Spinal cord (tissue), 10 donors: ENCODE data around the gene LMF1. TPM values are rescaled to one million over a fixed set of nuclear protein-coding genes. Genes with fewer than 3 reads are reported as not detected.

Source experiments
- DNase-seq, 6 donors: peaks; one replicate each; pipeline versions ENCODE4 v3.0.0 to v3.0.0-alpha.2; 2013 to 2015; ENCODE audit warnings: low spot score in 6 of 6, low read depth in 4 of 6
- H3K27ac ChIP-seq: one replicate; pipeline ENCODE4 v1.5.1; 2013; ENCODE audit warnings: low read depth, low read length, control low read depth
- H3K27me3 ChIP-seq: one replicate; pipeline ENCODE4 v1.6.1; 2013; ENCODE audit warnings: low read length; ENCODE audit not compliant: control insufficient read depth, insufficient read depth
- H3K36me3 ChIP-seq: one replicate; pipeline ENCODE4 v1.6.1; 2013; ENCODE audit warnings: low read length; ENCODE audit not compliant: control insufficient read depth, insufficient read depth
- H3K4me1 ChIP-seq: one replicate; pipeline ENCODE4 v1.6.1; 2013; ENCODE audit warnings: low read length; ENCODE audit not compliant: control insufficient read depth, insufficient read depth
- H3K4me3 ChIP-seq: one replicate; pipeline ENCODE4 v1.5.1; 2013; ENCODE audit warnings: low read depth, low read length, control low read depth
- H3K9me3 ChIP-seq: one replicate; pipeline ENCODE4 v1.6.1; 2013; ENCODE audit warnings: low read length; ENCODE audit not compliant: control insufficient read depth, insufficient read depth
- WGBS: methylation state at CpG from one replicate; pipeline ENCODE4 v1.1.5; 2013; ENCODE audit warnings: missing lambda C conversion rate; ENCODE audit not compliant: insufficient coverage; 5-methylcytosine and 5-hydroxymethylcytosine counted together
- long read RNA-seq, 4 donors: transcript quantifications; one replicate each; lab custom pipeline, GENCODE V29; 2026
- polyA plus RNA-seq, 2 donors: library from polyadenylated mRNA; unstranded; fragments of 120-200 nt; gene quantifications; one replicate each; pipeline ENCODE4 v1.2.1, GENCODE V29; 2013; ENCODE audit not compliant: insufficient read length in 2 of 2
- total RNA-seq, 2 donors: library from RNA; depleted of rRNA in 1 of 2; stranded (reverse); fragments of 120-200 nt in 1 of 2; fragments of >200 nt in 1 of 2; gene quantifications; one replicate each; pipeline versions ENCODE4 v1.2.3 to v1.2.4, GENCODE V29; 2013 to 2014
- donor health status: healthy.

The LMF1 gene
- total RNA-seq (10 to 100 TPM; 15.1 to 18.1 TPM), polyA plus RNA-seq (10 to 100 TPM; 28.0 to 37.5 TPM)
- long read RNA-seq, donor 1, transcript LMF1-212 (10 exons, 1,603 nt), result major isoform, 6 of 9 reads
- long read RNA-seq, donor 1, partial matches to known transcripts, result 0 of 9 reads
- long read RNA-seq, donor 1, other reads (novel, unspliced or antisense), result 0 of 9 reads
- long read RNA-seq, donor 2, partial matches to known transcripts, result 5 of 8 reads
- long read RNA-seq, donor 2, other reads (novel, unspliced or antisense), result 0 of 8 reads
- long read RNA-seq, donor 3, partial matches to known transcripts, result 0 of 2 reads
- long read RNA-seq, donor 3, other reads (novel, unspliced or antisense), result 0 of 2 reads
- long read RNA-seq, donor 4, partial matches to known transcripts, result 0 of 2 reads
- long read RNA-seq, donor 4, other reads (novel, unspliced or antisense), result 0 of 2 reads

DNA sequence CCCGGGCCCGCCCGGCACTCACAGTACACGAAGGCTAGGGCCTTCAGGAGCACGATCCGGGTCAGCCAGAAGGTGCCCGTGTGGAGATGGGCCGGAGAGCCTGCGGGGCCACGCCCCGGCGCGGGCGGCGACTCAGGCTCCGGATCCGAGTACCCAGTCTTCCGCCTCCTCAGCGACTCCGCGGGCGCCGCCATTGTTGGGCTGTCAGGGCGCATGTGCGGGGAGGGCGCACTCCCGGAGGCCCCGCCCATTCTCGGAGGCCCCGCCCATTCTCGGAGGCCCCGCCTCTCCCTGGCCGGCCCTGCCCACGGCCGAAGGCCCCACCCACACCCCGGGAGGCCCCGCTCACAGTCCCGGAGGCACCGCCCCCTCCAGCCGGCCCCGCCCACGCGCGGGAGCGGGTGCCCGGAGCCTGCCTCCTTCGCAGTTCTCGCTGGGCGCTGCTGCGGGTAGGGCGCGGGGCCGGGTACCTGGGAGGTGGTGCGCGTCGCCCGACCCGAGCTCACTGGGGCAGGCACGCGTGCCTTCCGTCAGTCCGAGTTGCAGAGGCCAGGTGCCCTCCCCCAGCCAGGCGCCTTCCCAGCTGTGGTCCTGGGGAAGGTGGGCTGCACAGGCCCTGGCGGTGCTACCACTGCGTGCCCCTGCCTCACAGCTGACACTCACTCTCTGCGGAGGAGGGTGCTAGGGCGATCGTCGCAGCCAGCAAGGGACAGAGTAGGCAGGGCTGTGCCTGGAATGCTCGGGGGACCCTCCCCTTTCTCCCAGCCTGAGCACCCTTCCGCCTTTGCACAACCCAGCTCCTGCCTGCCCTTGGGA lies at the start of gene LMF1:
Gene LMF1, minus strand, starts transcription at position 219 of the 816 bp plus-strand sequence. Its CDS starts 4 bp downstream, at position 215.
- 6% methylated on average over 69 of the region's 71 CpGs for WGBS
- Histone ChIP-seq H3K4me3 (peak within 1 kb of the TSS; percentile 58), H3K9me3 (no peaks in the 10 kb centered on the region), H3K4me1 (peaks cover 91% of the 10 kb centered on the region), H3K27me3 (no peaks in the 10 kb centered on the region), H3K36me3 (peaks cover 42% of the 10 kb centered on the region), H3K27ac (peak within 1 kb of the TSS; percentile 85)
- DNase-seq, result peak in 3 of 6 donors; percentile 83 to 96 (median 96)

DNA sequence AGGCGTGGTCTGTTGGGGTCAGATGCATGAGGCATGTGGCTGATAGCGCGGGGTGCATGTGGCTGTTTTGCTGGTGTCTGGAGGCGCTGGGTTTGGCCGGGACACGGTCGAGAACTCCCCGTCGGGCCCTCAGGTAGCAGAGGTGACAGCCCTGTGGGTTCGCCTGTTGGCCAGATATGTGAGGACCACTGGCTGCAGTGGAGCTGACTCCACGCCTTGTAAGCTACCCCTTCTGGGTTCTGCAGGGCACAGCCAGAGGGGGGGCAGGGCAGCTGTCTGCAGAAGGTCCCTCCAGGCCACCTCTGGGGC lies 49.3 kb upstream of the LMF1 start:
- H3K27me3 ChIP-seq, result no peaks in the 10 kb centered on the region
- H3K9me3 ChIP-seq, result no peaks in the 10 kb centered on the region
- H3K4me1 ChIP-seq, result peaks cover 58% of the 10 kb centered on the region
- peaks cover 5% of the 10 kb centered on the region for H3K36me3 ChIP-seq
- 88% methylated on average over 10 of the region's 11 CpGs for WGBS
- H3K27ac ChIP-seq, result no peak overlapping the region
- no peak overlapping the region for H3K4me3 ChIP-seq
- no peak for DNase-seq

DNA sequence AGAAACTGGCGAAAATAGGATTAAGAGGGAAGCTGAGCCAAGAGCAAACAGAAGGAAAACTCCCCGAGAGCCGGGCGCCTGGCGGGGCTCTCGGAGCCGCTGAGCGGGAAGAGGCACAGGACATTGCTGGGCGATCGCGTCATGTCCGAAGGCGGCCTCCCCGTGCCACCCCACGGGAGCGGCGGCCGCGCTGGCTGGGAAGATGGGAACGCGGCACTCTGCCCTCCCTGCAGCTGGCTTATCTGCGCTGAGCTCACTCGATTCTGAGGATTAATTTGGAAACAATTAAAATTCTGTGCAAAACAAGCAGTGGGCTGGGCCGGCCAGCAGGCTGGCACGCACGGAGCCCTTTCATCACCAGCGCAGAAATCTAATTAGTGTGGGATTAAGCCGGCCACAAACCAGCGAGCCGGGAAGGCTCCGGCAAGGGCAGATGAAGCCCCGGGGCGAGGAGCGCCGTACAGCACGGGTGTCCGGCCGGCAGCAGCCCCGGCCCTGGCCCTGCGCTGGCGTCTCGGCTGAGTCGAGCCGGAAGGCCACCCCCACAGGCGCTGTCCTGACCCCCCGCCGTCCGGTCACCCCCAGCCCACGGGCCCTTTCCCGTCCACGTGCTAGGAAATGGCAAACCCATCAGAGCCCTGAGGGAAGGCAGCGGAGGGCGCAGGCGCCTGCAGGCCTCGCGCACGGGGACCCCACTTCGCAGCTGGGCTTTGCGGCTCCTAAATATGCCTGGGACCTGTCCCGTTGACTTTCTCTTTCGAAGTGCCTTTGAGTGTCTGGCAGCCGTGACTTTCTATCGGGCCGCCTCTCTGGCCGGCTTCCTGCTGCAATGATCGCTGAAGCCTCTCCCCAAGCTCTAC lies 48.7 kb upstream of the LMF1 start:
- Histone ChIP-seq H3K27me3 (no peaks in the 10 kb centered on the region), H3K4me3 (no peak overlapping the region), H3K36me3 (peaks cover 5% of the 10 kb centered on the region), H3K9me3 (no peaks in the 10 kb centered on the region), H3K4me1 (peaks cover 60% of the 10 kb centered on the region), H3K27ac (peak overlapping the region; percentile 69)
- WGBS, result 34% methylated on average over 64 of the region's 66 CpGs
- DNase-seq, result peak in 2 of 6 donors; percentile 78 to 79

GRCh38 chr16:1018447-1019198 lies 47.8 kb upstream of the LMF1 start:
- Histone ChIP-seq H3K9me3 (no peaks in the 10 kb centered on the region), H3K27ac (peak overlapping the region; percentile 69), H3K36me3 (peaks cover 7% of the 10 kb centered on the region), H3K4me3 (no peak overlapping the region), H3K27me3 (no peaks in the 10 kb centered on the region), H3K4me1 (peaks cover 60% of the 10 kb centered on the region)
- DNase-seq, result no peak
- WGBS, result 88% methylated on average over 12 of the region's 15 CpGs

DNA sequence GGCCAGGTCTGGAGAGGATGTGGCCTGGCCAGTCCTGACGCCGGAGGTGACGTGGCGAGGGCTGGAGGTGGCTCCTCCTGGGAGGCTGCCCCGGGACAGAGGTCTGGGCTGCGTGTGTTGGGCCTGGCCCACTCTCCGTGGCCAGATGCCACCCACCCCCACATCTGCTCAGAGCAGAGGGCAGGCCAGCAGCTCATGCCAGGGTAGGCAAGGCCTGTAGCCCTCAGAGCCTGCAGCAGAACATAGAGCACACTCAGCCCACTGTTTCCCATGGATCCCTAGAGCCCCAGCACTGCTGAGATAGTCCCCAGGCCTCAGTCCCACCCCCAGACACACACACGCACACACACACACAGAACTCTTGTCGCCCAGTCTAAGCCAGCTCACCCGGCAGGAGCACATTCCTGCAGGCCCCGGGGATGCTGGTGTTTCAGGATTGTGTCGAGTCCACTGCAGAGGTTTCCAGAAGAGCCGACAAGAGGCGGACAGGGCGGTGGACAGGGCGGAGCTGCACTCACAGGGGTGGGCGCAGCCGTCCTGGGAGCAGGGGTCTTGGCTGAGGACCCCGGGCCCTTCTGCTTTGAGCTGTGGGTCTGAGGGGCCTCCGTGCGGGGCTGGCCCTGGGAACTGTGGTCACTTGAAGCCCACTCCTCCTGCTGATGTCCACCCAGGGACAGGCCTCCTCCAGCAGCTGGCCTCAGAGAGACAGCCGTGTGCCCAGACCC lies 44.1 kb upstream of the LMF1 start:
- Histone ChIP-seq H3K27ac (peak overlapping the region; percentile 54), H3K9me3 (no peaks in the 10 kb centered on the region), H3K36me3 (peaks cover 3% of the 10 kb centered on the region), H3K4me3 (no peak overlapping the region), H3K4me1 (peaks cover 46% of the 10 kb centered on the region), H3K27me3 (no peaks in the 10 kb centered on the region)
- DNase-seq, result no peak
- WGBS, result 81% methylated on average over 22 of the region's 22 CpGs

DNA sequence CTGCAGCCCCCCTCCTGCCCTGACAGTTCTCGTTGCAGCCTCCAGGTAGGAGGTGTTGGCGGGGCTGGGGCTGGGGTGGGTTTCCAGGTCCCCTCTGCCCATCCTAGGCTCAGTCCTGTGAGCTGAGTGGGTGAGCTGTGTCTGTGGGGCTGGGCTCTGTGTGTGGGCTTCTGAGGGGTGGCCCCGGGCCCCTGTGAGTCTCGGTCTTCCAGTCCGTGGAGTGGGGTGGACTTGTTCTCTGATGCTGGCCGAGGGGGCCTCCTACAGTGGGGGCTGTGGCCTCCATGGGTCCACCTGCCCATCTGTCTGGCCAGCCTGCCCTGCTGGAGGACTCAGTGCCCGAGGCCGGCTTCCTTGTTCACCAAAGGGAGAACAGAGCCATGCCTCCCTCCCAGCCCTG lies 43.4 kb upstream of the LMF1 start:
- Histone ChIP-seq H3K4me1 (peaks cover 43% of the 10 kb centered on the region), H3K4me3 (no peak overlapping the region), H3K36me3 (peaks cover 3% of the 10 kb centered on the region), H3K27me3 (no peaks in the 10 kb centered on the region), H3K9me3 (no peaks in the 10 kb centered on the region), H3K27ac (no peak overlapping the region)
- 81% methylated on average over 8 of the region's 8 CpGs for WGBS
- DNase-seq, result no peak

DNA sequence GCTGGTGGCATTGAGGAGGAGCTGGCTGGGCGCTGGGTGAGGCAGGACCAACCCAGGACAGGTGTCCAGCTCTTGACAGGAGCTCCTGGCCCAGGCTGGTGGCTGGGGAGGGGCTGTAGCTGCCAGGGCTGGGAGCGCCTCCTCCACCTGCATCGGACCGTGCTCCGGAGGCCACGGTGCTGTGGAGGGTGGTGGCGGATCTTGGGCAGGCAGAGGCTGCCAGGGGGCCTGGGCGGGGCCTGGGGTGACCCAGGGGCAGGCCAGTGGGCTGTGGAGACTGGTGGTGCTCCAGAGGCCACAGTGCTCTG lies 42.8 kb upstream of the LMF1 start:
- no peaks in the 10 kb centered on the region for H3K27me3 ChIP-seq

GRCh38 chr16:1012722-1013592 lies 42.2 kb upstream of the LMF1 start:
- 90% methylated on average over 25 of the region's 28 CpGs for WGBS

More for the DNA sequence above, 42.8 kb upstream of the LMF1 start:
- WGBS, result 89% methylated on average over 8 of the region's 8 CpGs
- no peak overlapping the region for H3K4me3 ChIP-seq
- DNase-seq, result no peak
- H3K4me1 ChIP-seq, result peaks cover 36% of the 10 kb centered on the region
- no peak overlapping the region for H3K27ac ChIP-seq
- H3K9me3 ChIP-seq, result no peaks in the 10 kb centered on the region
- H3K36me3 ChIP-seq, result peaks cover 3% of the 10 kb centered on the region

More at GRCh38 chr16:1012722-1013592, 42.2 kb upstream of the LMF1 start:
- no peaks in the 10 kb centered on the region for H3K9me3 ChIP-seq
- H3K4me1 ChIP-seq, result peaks cover 35% of the 10 kb centered on the region
- no peak for DNase-seq
- H3K27me3 ChIP-seq, result no peaks in the 10 kb centered on the region
- no peak overlapping the region for H3K4me3 ChIP-seq
- H3K27ac ChIP-seq, result no peak overlapping the region
- peaks cover 3% of the 10 kb centered on the region for H3K36me3 ChIP-seq
